ENCODE data around the gene CHD1.
"Not testable (repeated sequence)": the region's sequence is repeated elsewhere in the genome, so short reads cannot be mapped to it uniquely, and the experiment has no call there.

CHD1 gene

GRCh38 chr5:98963019-98963418 lies 34.2 kb upstream of the CHD1 start:
- Histone ChIP-seq H3K9me3 (ENCODE audit: severe bottlenecking) (no peaks in the 10 kb centered on the region), H3K27me3 (ENCODE audit: insufficient read depth, poor library complexity, severe bottlenecking) (no peaks in the 10 kb centered on the region), H3K36me3 (ENCODE audit: low read depth) (no peaks in the 10 kb centered on the region), H3K4me1 (ENCODE audit: insufficient read depth, poor library complexity, severe bottlenecking) (no peaks in the 10 kb centered on the region), H3K4me3 (ENCODE audit: severe bottlenecking) (no peak overlapping the region), H3K27ac (ENCODE audit: poor library complexity, severe bottlenecking) (no peak overlapping the region)
- TF ChIP-seq CTCF (IDR thresholded peaks at IDR 0.05; ENCODE audit: poor library complexity, severe bottlenecking), result no peak
- ATAC-seq (ENCODE audit: low read depth) (no peak), DNase-seq (ENCODE audit: low spot score) (no peak)

GRCh38 chr5:98962587-98962986 lies 33.8 kb upstream of the CHD1 start:
- no peak for TF ChIP-seq CTCF (IDR thresholded peaks at IDR 0.05; ENCODE audit: poor library complexity, severe bottlenecking)
- Histone ChIP-seq H3K4me1 (ENCODE audit: insufficient read depth, poor library complexity, severe bottlenecking) (no peaks in the 10 kb centered on the region), H3K27me3 (ENCODE audit: insufficient read depth, poor library complexity, severe bottlenecking) (no peaks in the 10 kb centered on the region), H3K27ac (ENCODE audit: poor library complexity, severe bottlenecking) (no peak overlapping the region), H3K4me3 (ENCODE audit: severe bottlenecking) (no peak overlapping the region), H3K36me3 (ENCODE audit: low read depth) (no peaks in the 10 kb centered on the region), H3K9me3 (ENCODE audit: severe bottlenecking) (no peaks in the 10 kb centered on the region)
- DNase-seq (ENCODE audit: low spot score), result no peak
- no peak for ATAC-seq (ENCODE audit: low read depth)

- Histone ChIP-seq H3K4me3 (ENCODE audit: severe bottlenecking) (no peak overlapping the region), H3K27me3 (ENCODE audit: insufficient read depth, poor library complexity, severe bottlenecking) (no peaks in the 10 kb centered on the region), H3K4me1 (ENCODE audit: insufficient read depth, poor library complexity, severe bottlenecking) (no peaks in the 10 kb centered on the region), H3K9me3 (ENCODE audit: severe bottlenecking) (no peaks in the 10 kb centered on the region), H3K36me3 (ENCODE audit: low read depth) (no peaks in the 10 kb centered on the region), H3K27ac (ENCODE audit: poor library complexity, severe bottlenecking) (no peak overlapping the region)
- no peak for ATAC-seq (ENCODE audit: low read depth)
- DNase-seq (ENCODE audit: low spot score), result no peak
- no peak for TF ChIP-seq CTCF (IDR thresholded peaks at IDR 0.05; ENCODE audit: poor library complexity, severe bottlenecking)
These were observed 33.0 kb upstream of the CHD1 start for GRCh38 chr5:98961665-98962344.

GRCh38 chr5:98957307-98957706 lies 28.5 kb upstream of the CHD1 start:
- Histone ChIP-seq H3K36me3 (ENCODE audit: low read depth) (no peaks in the 10 kb centered on the region), H3K27me3 (ENCODE audit: insufficient read depth, poor library complexity, severe bottlenecking) (no peaks in the 10 kb centered on the region), H3K4me3 (ENCODE audit: severe bottlenecking) (no peak overlapping the region), H3K4me1 (ENCODE audit: insufficient read depth, poor library complexity, severe bottlenecking) (no peaks in the 10 kb centered on the region), H3K27ac (ENCODE audit: poor library complexity, severe bottlenecking) (no peak overlapping the region), H3K9me3 (ENCODE audit: severe bottlenecking) (no peaks in the 10 kb centered on the region)
- ATAC-seq (ENCODE audit: low read depth) (no peak), DNase-seq (ENCODE audit: low spot score) (no peak)
- no peak for TF ChIP-seq CTCF (IDR thresholded peaks at IDR 0.05; ENCODE audit: poor library complexity, severe bottlenecking)

GRCh38 chr5:98955888-98956287 lies 27.1 kb upstream of the CHD1 start:
- H3K9me3 ChIP-seq (ENCODE audit: severe bottlenecking); H3K27ac ChIP-seq (ENCODE audit: poor library complexity, severe bottlenecking); H3K4me1 ChIP-seq (ENCODE audit: insufficient read depth, poor library complexity, severe bottlenecking); H3K4me3 ChIP-seq (ENCODE audit: severe bottlenecking); H3K27me3 ChIP-seq (ENCODE audit: insufficient read depth, poor library complexity, severe bottlenecking); H3K36me3 ChIP-seq (ENCODE audit: low read depth); DNase-seq (ENCODE audit: low spot score); ATAC-seq (ENCODE audit: low read depth): not testable (repeated sequence)

GRCh38 chr5:98955471-98955870 lies 26.7 kb upstream of the CHD1 start:
- H3K4me1 ChIP-seq (ENCODE audit: insufficient read depth, poor library complexity, severe bottlenecking); H3K36me3 ChIP-seq (ENCODE audit: low read depth); ATAC-seq (ENCODE audit: low read depth): not testable (repeated sequence)

More at GRCh38 chr5:98955471-98955870, 26.7 kb upstream of the CHD1 start:
- not testable (repeated sequence) for H3K27ac ChIP-seq (ENCODE audit: poor library complexity, severe bottlenecking); H3K27me3 ChIP-seq (ENCODE audit: insufficient read depth, poor library complexity, severe bottlenecking); DNase-seq (ENCODE audit: low spot score); H3K9me3 ChIP-seq (ENCODE audit: severe bottlenecking); H3K4me3 ChIP-seq (ENCODE audit: severe bottlenecking)
